ENCODE data around the gene OLFML2B.
"Not testable (repeated sequence)": the region's sequence is repeated elsewhere in the genome, so short reads cannot be mapped to it uniquely, and the experiment has no call there.

OLFML2B gene

GRCh38 chr1:162033428-162033827 is 9.8 kb upstream of the OLFML2B start:
- DNase-seq = no peak

- no peak for DNase-seq
Measured at GRCh38 chr1:162030759-162031280, 7.2 kb upstream of the OLFML2B start.

GRCh38 chr1:162029157-162029556 is 5.5 kb upstream of the OLFML2B start:
- DNase-seq = peak; percentile 13

- DNase-seq = no peak
Measured at GRCh38 chr1:162028726-162029125, 5.1 kb upstream of the OLFML2B start.

- no peak for DNase-seq
Measured at GRCh38 chr1:162026881-162027280, 3.2 kb upstream of the OLFML2B start.

GRCh38 chr1:162025541-162025940 is 1.9 kb upstream of the OLFML2B start:
- DNase-seq = no peak

- no peak for DNase-seq
Measured at GRCh38 chr1:162023181-162023546, 505 bp downstream of the OLFML2B start.

- DNase-seq = no peak
Measured at GRCh38 chr1:162022626-162023025, 1.0 kb downstream of the OLFML2B start.

GRCh38 chr1:162021124-162021523 is 2.5 kb downstream of the OLFML2B start:
- no peak for DNase-seq

GRCh38 chr1:162020150-162020549 is 3.5 kb downstream of the OLFML2B start:
- no peak for DNase-seq

GRCh38 chr1:162019446-162019845 is 4.2 kb downstream of the OLFML2B start:
- no peak for DNase-seq

- DNase-seq = peak; percentile 27
Measured at GRCh38 chr1:162019006-162019405, 4.7 kb downstream of the OLFML2B start.

- DNase-seq = no peak
Measured at GRCh38 chr1:162018418-162018817, 5.3 kb downstream of the OLFML2B start.

- not testable (repeated sequence) for DNase-seq
Measured at GRCh38 chr1:162017791-162018190, 5.9 kb downstream of the OLFML2B start.

GRCh38 chr1:162016631-162017030 is 7.0 kb downstream of the OLFML2B start:
- no peak for DNase-seq

- DNase-seq = no peak
Measured at GRCh38 chr1:162015196-162015595, 8.5 kb downstream of the OLFML2B start.

GRCh38 chr1:162014202-162014601 is 9.5 kb downstream of the OLFML2B start:
- no peak for DNase-seq

- no peak for DNase-seq
Measured at GRCh38 chr1:162013289-162013688, 10.4 kb downstream of the OLFML2B start.

GRCh38 chr1:162011337-162012012 is 12.2 kb downstream of the OLFML2B start:
- peak; percentile 33 for DNase-seq

- no peak for DNase-seq
Measured at GRCh38 chr1:162010175-162010506, 13.5 kb downstream of the OLFML2B start.

- DNase-seq = no peak
Measured at GRCh38 chr1:162009501-162010174, 14.0 kb downstream of the OLFML2B start.

- DNase-seq = no peak
Measured at GRCh38 chr1:162008799-162009198, 14.9 kb downstream of the OLFML2B start.

- DNase-seq = no peak
Measured at GRCh38 chr1:162007466-162007865, 16.2 kb downstream of the OLFML2B start.

GRCh38 chr1:162006081-162006480 is 17.6 kb downstream of the OLFML2B start:
- no peak for DNase-seq
